Uterus (tissue), 4 donors: ENCODE results near the gene RFK. TPM values are rescaled to one million over a fixed set of nuclear protein-coding genes. Genes with fewer than 3 reads are reported as not detected.

ENCODE experiments used
- DNase-seq, 2 donors: peaks; one replicate each; pipeline ENCODE4 v3.0.0-alpha.2; 2019 to 2020
- H3K27ac ChIP-seq, 2 donors: fragments of 200-600 bp; sonication (generic); 1 replicate in 1 of 2; 2 replicates in 1 of 2; pipeline ENCODE4 v1.5.1; 2016 to 2018
- H3K27me3 ChIP-seq, 2 donors: fragments of 200-600 bp; sonication (generic); one replicate each; pipeline ENCODE4 v1.5.1; 2018 to 2019; ENCODE audit warnings: control low read depth in 1 of 2
- H3K36me3 ChIP-seq, 2 donors: fragments of 200-600 bp; sonication (generic); one replicate each; pipeline ENCODE4 v1.5.1; 2019; ENCODE audit warnings: control low read depth in 1 of 2
- H3K4me1 ChIP-seq, 2 donors: fragments of 200-600 bp; sonication (generic); one replicate each; pipeline ENCODE4 v1.5.1; 2018 to 2019; ENCODE audit warnings: control low read depth in 1 of 2
- H3K4me3 ChIP-seq, 2 donors: fragments of 200-600 bp; sonication (generic); 1 replicate in 1 of 2; 2 replicates in 1 of 2; pipeline ENCODE4 v1.5.1; 2018 to 2019; ENCODE audit warnings: mild to moderate bottlenecking in 1 of 2
- H3K9me3 ChIP-seq, 2 donors: fragments of 200-600 bp; sonication (generic); one replicate each; pipeline ENCODE4 v1.5.1; 2019; ENCODE audit warnings: control low read depth in 1 of 2
- CTCF ChIP-seq, 4 experiments: fragments of 200-600 bp in 2 of 4; fragments of 450-650 bp in 2 of 4; sonication (generic) in 2 of 4; IDR thresholded peaks; one replicate each; pipeline ENCODE4 v1.5.1; 2016 to 2019; ENCODE audit warnings: antibody characterized with exemption in 4 of 4, mild to moderate bottlenecking in 2 of 4, moderate library complexity in 1 of 4
- POLR2A ChIP-seq, 2 donors: fragments of 450-650 bp; IDR thresholded peaks; one replicate each; pipeline ENCODE4 v1.6.1; 2016; ENCODE audit warnings: antibody characterized with exemption in 2 of 2, mild to moderate bottlenecking in 1 of 2, moderate library complexity in 1 of 2
- intact Hi-C: fragments of 100-400 bp; cut with DNase I; formaldehyde crosslinking; loops from one replicate; pipeline ENCODE4 v1.15.1; 2023; ENCODE audit warnings: low total_unique reads
- total RNA-seq, 4 donors: library from RNA; depleted of rRNA in 3 of 4; stranded (reverse); fragments of >200 nt in 3 of 4; gene quantifications; one replicate each; pipeline versions ENCODE4 v1.1.0 to v1.2.4, GENCODE V29; 2014 to 2023
- donor health status: DM: yes; HTN: yes; CAD: no.

Gene RFK
- total RNA-seq, 4 donors from 2014 or later: 15.6 to 31.0 (median 19.2) TPM

GRCh38 chr9:76400534-76401096, 6.4 kb upstream of the RFK start:
- H3K27ac ChIP-seq: no peak overlapping the region
- intact Hi-C loops: no loop called here

GRCh38 chr9:76399856-76400255, 5.6 kb upstream of the RFK start:
- no peak for DNase-seq
- Histone ChIP-seq H3K9me3 (no peaks in the 10 kb centered on the region), H3K36me3 (no peaks in the 10 kb centered on the region), H3K27me3 (no peaks in the 10 kb centered on the region), H3K27ac (no peak overlapping the region), H3K4me3 (no peak overlapping the region), H3K4me1 (peaks cover 0 to 7% of the 10 kb centered on the region in 2 donors)
- TF ChIP-seq POLR2A (IDR thresholded peaks at IDR 0.05): no peak
- TF ChIP-seq CTCF (IDR thresholded peaks at IDR 0.05): no peak
- intact Hi-C loops: no loop called here

More at GRCh38 chr9:76400534-76401096, 6.4 kb upstream of the RFK start:
- no peaks in the 10 kb centered on the region for H3K36me3 ChIP-seq
- no peak for DNase-seq
- no peak overlapping the region for H3K4me3 ChIP-seq
- H3K4me1 ChIP-seq: peaks cover 0 to 1% of the 10 kb centered on the region in 2 donors
- H3K27me3 ChIP-seq: no peaks in the 10 kb centered on the region
- no peaks in the 10 kb centered on the region for H3K9me3 ChIP-seq
- TF ChIP-seq POLR2A (IDR thresholded peaks at IDR 0.05) (no peak), CTCF (IDR thresholded peaks at IDR 0.05) (no peak)

GRCh38 chr9:76396597-76396996, 2.4 kb upstream of the RFK start:
- DNase-seq: no peak
- TF ChIP-seq CTCF (IDR thresholded peaks at IDR 0.05): no peak
- TF ChIP-seq POLR2A (IDR thresholded peaks at IDR 0.05): no peak
- no peaks in the 10 kb centered on the region for H3K27me3 ChIP-seq
- intact Hi-C loops: no loop called here
- H3K36me3 ChIP-seq: no peaks in the 10 kb centered on the region
- no peaks in the 10 kb centered on the region for H3K9me3 ChIP-seq
- peaks cover 0 to 7% of the 10 kb centered on the region in 2 donors for H3K4me1 ChIP-seq
- H3K4me3 ChIP-seq: no peak overlapping the region
- no peak overlapping the region for H3K27ac ChIP-seq

GRCh38 chr9:76396144-76396543, 1.9 kb upstream of the RFK start:
- Histone ChIP-seq H3K27ac (no peak overlapping the region), H3K36me3 (no peaks in the 10 kb centered on the region), H3K27me3 (no peaks in the 10 kb centered on the region), H3K4me3 (no peak overlapping the region), H3K4me1 (peaks cover 0 to 7% of the 10 kb centered on the region in 2 donors), H3K9me3 (no peaks in the 10 kb centered on the region)
- intact Hi-C loops: no loop called here
- DNase-seq: no peak
- no peak for TF ChIP-seq CTCF (IDR thresholded peaks at IDR 0.05)
- no peak for TF ChIP-seq POLR2A (IDR thresholded peaks at IDR 0.05)

GRCh38 chr9:76395381-76395780, 1.2 kb upstream of the RFK start:
- H3K4me3 ChIP-seq: peak overlapping the region in 1 of 2 donors; percentile 70
- intact Hi-C loops: no loop called here

More at GRCh38 chr9:76395381-76395780, 1.2 kb upstream of the RFK start:
- Histone ChIP-seq H3K27me3 (no peaks in the 10 kb centered on the region), H3K27ac (peak overlapping the region; percentile 82 to 95), H3K9me3 (no peaks in the 10 kb centered on the region), H3K36me3 (no peaks in the 10 kb centered on the region), H3K4me1 (peaks cover 0 to 7% of the 10 kb centered on the region in 2 donors)
- TF ChIP-seq POLR2A (IDR thresholded peaks at IDR 0.05): no peak
- TF ChIP-seq CTCF (IDR thresholded peaks at IDR 0.05): no peak
- no peak for DNase-seq
